Hepatocyte (in vitro differentiated cells): ENCODE results near the gene BPIFA1. TPM values are rescaled to one million over a fixed set of nuclear protein-coding genes. Genes with fewer than 3 reads are reported as not detected.

Experiments
- DNase-seq: peaks from one replicate; pipeline ENCODE4 v3.0.0-alpha.2; 2016; ENCODE audit warnings: low spot score
- H2AFZ ChIP-seq: fragments of 200-600 bp; sonication (generic); 2 replicates; pipeline ENCODE4 v1.6.0; 2016; ENCODE audit warnings: antibody characterized with exemption, mild to moderate bottlenecking
- H3K27ac ChIP-seq: fragments of 200-600 bp; sonication (generic); 2 replicates; pipeline ENCODE4 v1.5.1; 2016; ENCODE audit warnings: mild to moderate bottlenecking
- H3K27me3 ChIP-seq: fragments of 200-600 bp; sonication (generic); 2 replicates; pipeline ENCODE4 v1.6.1; 2016
- H3K36me3 ChIP-seq: fragments of 200-600 bp; sonication (generic); replicated peaks from 2 replicates; pipeline ENCODE4 v1.5.1; 2016; ENCODE audit warnings: low read depth; ENCODE audit not compliant: insufficient read depth
- H3K4me1 ChIP-seq: fragments of 200-600 bp; sonication (generic); 2 replicates; pipeline ENCODE4 v1.5.1; 2016; ENCODE audit warnings: mild to moderate bottlenecking, moderate library complexity; ENCODE audit not compliant: insufficient read depth
- H3K4me2 ChIP-seq: fragments of 200-600 bp; sonication (generic); 2 replicates; pipeline ENCODE4 v1.6.0; 2016
- H3K4me3 ChIP-seq: fragments of 200-600 bp; sonication (generic); 2 replicates; pipeline ENCODE4 v1.5.1; 2016; ENCODE audit warnings: mild to moderate bottlenecking
- H3K79me2 ChIP-seq: fragments of 200-600 bp; sonication (generic); 2 replicates; pipeline ENCODE4 v1.6.0; 2017; ENCODE audit warnings: mild to moderate bottlenecking
- H3K9me2 ChIP-seq: fragments of 200-600 bp; sonication (generic); replicated peaks from 2 replicates; pipeline ENCODE4 v1.6.0; 2017; ENCODE audit warnings: mild to moderate bottlenecking; ENCODE audit not compliant: insufficient read depth
- H3K9me3 ChIP-seq: fragments of 200-600 bp; sonication (generic); 2 replicates; pipeline ENCODE4 v1.5.1; 2016; ENCODE audit warnings: low read depth, mild to moderate bottlenecking
- H4K20me1 ChIP-seq: fragments of 200-600 bp; sonication (generic); 2 replicates; pipeline ENCODE4 v1.6.0; 2016; ENCODE audit warnings: mild to moderate bottlenecking; ENCODE audit not compliant: insufficient read depth, poor library complexity, severe bottlenecking
- EZH2 ChIP-seq: fragments of 200-600 bp; sonication (generic); IDR thresholded peaks from 2 replicates; pipeline ENCODE4 v1.6.1; 2016; ENCODE audit warnings: antibody characterized with exemption, mild to moderate bottlenecking, borderline replicate concordance
- EZH2phosphoT487 ChIP-seq: fragments of 200-600 bp; sonication (generic); IDR thresholded peaks from one replicate; pipeline ENCODE4 v1.6.1; 2018; ENCODE audit warnings: antibody characterized with exemption, mild to moderate bottlenecking, low read depth, moderate library complexity; ENCODE audit not compliant: unreplicated experiment, severe bottlenecking
- WGBS: methylation state at CpG from one replicate; pipeline ENCODE4 v1.1.6; 2016; ENCODE audit warnings: low lambda C conversion rate; ENCODE audit errors: missing lambda C conversion rate; 5-methylcytosine and 5-hydroxymethylcytosine counted together
- polyA plus RNA-seq: library from polyadenylated mRNA; unstranded; fragments of >200 nt; fragmentation: Nextera tagmentation; extraction: Ambion mirVana; gene quantifications from 2 replicates; pipeline ENCODE4 v1.2.1, GENCODE V29; 2016
- total RNA-seq: library from RNA; depleted of rRNA; stranded (reverse); fragments of >200 nt; gene quantifications from 2 replicates; pipeline ENCODE4 v1.2.3, GENCODE V29; 2014
- TF ChIP-seq, protein P1 (sequence below): fragments of 200-600 bp; sonication (generic); IDR thresholded peaks from 2 replicates; pipeline ENCODE4 v1.5.1; 2016; ENCODE audit warnings: antibody characterized with exemption, mild to moderate bottlenecking; ENCODE audit not compliant: poor library complexity

Gene BPIFA1
- total and polyA plus RNA-seq, 2 experiments from 2014 or later: not detected

DNA sequence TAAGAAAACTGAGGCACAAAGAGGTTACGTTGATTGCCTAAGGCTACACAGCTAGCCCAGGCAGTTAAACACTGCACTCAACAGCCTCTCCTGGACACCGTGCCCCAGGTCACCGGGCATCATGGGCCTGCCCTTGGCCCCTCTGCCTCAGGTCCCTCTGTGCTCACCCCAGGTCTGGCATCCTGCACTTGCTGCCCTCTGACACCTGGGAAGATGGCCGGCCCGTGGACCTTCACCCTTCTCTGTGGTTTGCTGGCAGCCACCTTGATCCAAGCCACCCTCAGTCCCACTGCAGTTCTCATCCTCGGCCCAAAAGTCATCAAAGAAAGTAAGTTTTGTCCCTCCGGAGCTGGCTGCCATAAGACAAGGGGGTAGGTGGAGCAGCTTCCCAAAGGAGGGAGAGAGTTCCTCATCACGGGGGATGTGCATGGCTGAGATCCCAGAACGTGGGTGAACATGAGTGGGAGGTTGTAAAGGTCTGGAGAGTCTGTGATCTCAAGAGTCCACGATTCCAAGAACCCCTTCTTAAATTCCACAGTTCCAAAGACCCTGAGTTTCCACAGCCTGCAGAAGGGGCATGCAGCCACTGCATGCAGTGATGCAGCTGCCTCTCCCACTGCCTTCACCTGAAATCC, 50.2 kb downstream of the BPIFA1 start:
- Histone ChIP-seq H3K9me3 (no peaks in the 10 kb centered on the region), H3K4me2 (no peak overlapping the region), H3K4me1 (no peaks in the 10 kb centered on the region), H4K20me1 (no peaks in the 10 kb centered on the region), H3K4me3 (no peak overlapping the region), H3K27me3 (peaks cover 31% of the 10 kb centered on the region), H3K79me2 (no peaks in the 10 kb centered on the region), H3K9me2 (no peaks in the 10 kb centered on the region), H2AFZ (no peak overlapping the region), H3K36me3 (no peaks in the 10 kb centered on the region), H3K27ac (no peak overlapping the region)
- 83% methylated on average over 10 of the region's 10 CpGs for WGBS
- no peak for DNase-seq
- no peak for TF ChIP-seq EZH2phosphoT487
- TF ChIP-seq, protein P1, sequence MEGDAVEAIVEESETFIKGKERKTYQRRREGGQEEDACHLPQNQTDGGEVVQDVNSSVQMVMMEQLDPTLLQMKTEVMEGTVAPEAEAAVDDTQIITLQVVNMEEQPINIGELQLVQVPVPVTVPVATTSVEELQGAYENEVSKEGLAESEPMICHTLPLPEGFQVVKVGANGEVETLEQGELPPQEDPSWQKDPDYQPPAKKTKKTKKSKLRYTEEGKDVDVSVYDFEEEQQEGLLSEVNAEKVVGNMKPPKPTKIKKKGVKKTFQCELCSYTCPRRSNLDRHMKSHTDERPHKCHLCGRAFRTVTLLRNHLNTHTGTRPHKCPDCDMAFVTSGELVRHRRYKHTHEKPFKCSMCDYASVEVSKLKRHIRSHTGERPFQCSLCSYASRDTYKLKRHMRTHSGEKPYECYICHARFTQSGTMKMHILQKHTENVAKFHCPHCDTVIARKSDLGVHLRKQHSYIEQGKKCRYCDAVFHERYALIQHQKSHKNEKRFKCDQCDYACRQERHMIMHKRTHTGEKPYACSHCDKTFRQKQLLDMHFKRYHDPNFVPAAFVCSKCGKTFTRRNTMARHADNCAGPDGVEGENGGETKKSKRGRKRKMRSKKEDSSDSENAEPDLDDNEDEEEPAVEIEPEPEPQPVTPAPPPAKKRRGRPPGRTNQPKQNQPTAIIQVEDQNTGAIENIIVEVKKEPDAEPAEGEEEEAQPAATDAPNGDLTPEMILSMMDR: no peak
- TF ChIP-seq EZH2: no peak

DNA sequence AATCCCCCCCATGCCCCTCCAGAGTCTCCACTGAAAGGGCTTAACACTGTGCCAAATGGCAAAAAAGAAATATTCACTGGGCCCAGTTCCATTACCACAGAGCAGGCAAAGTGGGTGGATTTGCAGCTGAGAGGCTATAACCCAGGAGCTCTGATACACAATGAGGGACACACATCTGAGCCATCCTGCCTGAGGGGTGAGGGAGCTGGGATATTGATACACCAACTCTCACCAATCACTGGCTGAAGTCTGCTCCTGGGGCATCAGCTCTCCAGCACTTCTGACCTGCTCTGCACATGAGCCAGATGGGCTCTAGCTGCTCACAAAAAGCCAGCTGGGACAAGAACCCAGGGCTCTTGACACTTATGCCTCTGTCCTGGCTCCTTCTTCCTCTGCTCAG, 52.1 kb downstream of the BPIFA1 start:
- no peak overlapping the region for H3K27ac ChIP-seq
- DNase-seq: no peak
- H3K4me1 ChIP-seq: no peaks in the 10 kb centered on the region
- TF ChIP-seq EZH2phosphoT487 (no peak), EZH2 (no peak)
- TF ChIP-seq, protein P1: no peak
- no peak overlapping the region for H2AFZ ChIP-seq
- no peaks in the 10 kb centered on the region for H3K79me2 ChIP-seq
- H3K36me3 ChIP-seq: no peaks in the 10 kb centered on the region
- H4K20me1 ChIP-seq: no peaks in the 10 kb centered on the region
- no peaks in the 10 kb centered on the region for H3K9me3 ChIP-seq
- H3K4me2 ChIP-seq: no peak overlapping the region
- no peaks in the 10 kb centered on the region for H3K9me2 ChIP-seq
- peaks cover 31% of the 10 kb centered on the region for H3K27me3 ChIP-seq
- H3K4me3 ChIP-seq: no peak overlapping the region

DNA sequence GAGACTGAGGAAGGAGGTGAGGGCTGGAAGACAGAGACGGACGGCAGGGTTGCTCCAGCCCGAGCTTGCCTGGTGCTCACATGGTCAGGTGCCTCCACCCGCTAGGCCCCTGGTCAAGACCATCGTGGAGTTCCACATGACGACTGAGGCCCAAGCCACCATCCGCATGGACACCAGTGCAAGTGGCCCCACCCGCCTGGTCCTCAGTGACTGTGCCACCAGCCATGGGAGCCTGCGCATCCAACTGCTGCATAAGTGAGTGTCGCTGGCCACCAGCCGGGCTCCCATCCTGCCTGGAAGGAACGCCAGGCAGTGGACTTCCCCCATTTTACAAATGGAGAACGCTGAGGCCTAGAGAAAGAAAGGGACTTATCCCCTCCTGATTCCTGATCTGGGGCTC, 55.1 kb downstream of the BPIFA1 start:
- 93% methylated on average over 13 of the region's 13 CpGs for WGBS
- no peaks in the 10 kb centered on the region for H3K9me2 ChIP-seq
- no peak for DNase-seq
- no peaks in the 10 kb centered on the region for H4K20me1 ChIP-seq
- no peaks in the 10 kb centered on the region for H3K79me2 ChIP-seq
- no peaks in the 10 kb centered on the region for H3K4me1 ChIP-seq
- no peak overlapping the region for H3K4me2 ChIP-seq
- peaks cover 33% of the 10 kb centered on the region for H3K27me3 ChIP-seq
- TF ChIP-seq EZH2 (no peak), EZH2phosphoT487 (no peak)
- TF ChIP-seq, protein P1: no peak
- H3K9me3 ChIP-seq: no peaks in the 10 kb centered on the region
- no peak overlapping the region for H2AFZ ChIP-seq
- H3K4me3 ChIP-seq: no peak overlapping the region
- H3K36me3 ChIP-seq: no peaks in the 10 kb centered on the region
- H3K27ac ChIP-seq: no peak overlapping the region

DNA sequence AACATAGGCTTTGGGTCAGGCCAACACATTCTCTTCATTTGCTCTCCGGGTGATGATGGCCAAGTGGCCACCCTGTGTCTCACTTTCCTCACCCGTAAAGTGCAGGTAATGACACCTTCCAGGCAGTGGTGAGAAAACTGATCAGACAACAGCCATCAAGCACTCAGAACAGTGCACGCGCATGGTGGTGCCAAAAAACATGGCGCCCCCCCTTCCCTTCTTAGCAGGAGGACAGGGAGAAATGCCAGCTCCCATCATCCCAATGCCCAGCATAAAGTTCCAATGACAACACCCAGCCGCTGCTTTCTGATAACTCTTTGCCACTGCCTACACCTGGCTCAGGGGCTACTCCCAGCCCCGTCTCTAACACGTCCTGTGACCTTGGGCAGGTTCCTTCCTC, 55.6 kb downstream of the BPIFA1 start:
- Histone ChIP-seq H3K27me3 (peaks cover 30% of the 10 kb centered on the region), H3K4me2 (no peak overlapping the region), H4K20me1 (no peaks in the 10 kb centered on the region), H3K9me3 (no peaks in the 10 kb centered on the region), H3K36me3 (no peaks in the 10 kb centered on the region), H3K79me2 (no peaks in the 10 kb centered on the region), H3K27ac (no peak overlapping the region), H2AFZ (no peak overlapping the region), H3K4me3 (no peak overlapping the region), H3K9me2 (no peaks in the 10 kb centered on the region), H3K4me1 (no peaks in the 10 kb centered on the region)
- no peak for DNase-seq
- TF ChIP-seq EZH2 (no peak), EZH2phosphoT487 (no peak)
- TF ChIP-seq, protein P1: no peak
- 93% methylated on average over 8 of the region's 8 CpGs for WGBS
